ENCODE results near the gene TLNRD1.

The TLNRD1 gene

DNA sequence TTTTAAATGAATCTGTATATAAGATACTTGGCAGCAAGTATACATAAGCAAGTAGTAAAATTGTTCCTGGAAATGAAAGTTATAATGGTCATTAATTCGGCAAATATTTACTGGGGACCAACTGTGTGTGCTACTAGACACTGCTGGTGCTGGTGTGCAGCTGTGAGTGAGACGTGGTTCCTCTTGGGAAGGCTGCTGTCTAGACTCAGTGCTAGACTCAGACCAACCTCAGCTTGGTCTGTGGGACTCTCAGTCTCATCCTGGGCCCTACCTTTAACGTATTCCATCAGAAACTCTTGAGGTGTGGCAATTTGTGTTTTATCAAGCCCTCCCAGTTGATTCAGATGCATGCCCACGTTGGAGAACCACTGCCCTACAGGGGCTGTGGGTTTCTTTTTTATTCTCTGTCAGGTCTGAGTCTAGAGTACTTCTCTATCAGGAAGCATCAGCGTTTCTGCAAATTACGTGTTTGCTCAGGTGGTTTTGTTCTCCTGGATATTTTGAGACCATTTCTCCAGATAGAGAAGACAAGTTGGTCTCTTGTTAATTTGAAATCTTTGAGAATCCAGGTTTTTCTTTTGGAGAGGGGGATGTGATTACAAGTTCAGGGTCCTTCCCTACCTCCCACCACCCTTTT, 6.8 kb downstream of the TLNRD1 start:
- peaks cover 4% of the 10 kb centered on the region; the same call in 1 of the 2 replicates for H3F3A ChIP-seq (ENCODE audit: insufficient read depth, low read length)
- H3K27ac ChIP-seq (ENCODE audit: low read length): no peak overlapping the region
- no peak for TF ChIP-seq EZH2 (optimal IDR thresholded peaks at IDR 0.05; ENCODE audit: low read depth, low read length)
- TF ChIP-seq, protein P1, sequence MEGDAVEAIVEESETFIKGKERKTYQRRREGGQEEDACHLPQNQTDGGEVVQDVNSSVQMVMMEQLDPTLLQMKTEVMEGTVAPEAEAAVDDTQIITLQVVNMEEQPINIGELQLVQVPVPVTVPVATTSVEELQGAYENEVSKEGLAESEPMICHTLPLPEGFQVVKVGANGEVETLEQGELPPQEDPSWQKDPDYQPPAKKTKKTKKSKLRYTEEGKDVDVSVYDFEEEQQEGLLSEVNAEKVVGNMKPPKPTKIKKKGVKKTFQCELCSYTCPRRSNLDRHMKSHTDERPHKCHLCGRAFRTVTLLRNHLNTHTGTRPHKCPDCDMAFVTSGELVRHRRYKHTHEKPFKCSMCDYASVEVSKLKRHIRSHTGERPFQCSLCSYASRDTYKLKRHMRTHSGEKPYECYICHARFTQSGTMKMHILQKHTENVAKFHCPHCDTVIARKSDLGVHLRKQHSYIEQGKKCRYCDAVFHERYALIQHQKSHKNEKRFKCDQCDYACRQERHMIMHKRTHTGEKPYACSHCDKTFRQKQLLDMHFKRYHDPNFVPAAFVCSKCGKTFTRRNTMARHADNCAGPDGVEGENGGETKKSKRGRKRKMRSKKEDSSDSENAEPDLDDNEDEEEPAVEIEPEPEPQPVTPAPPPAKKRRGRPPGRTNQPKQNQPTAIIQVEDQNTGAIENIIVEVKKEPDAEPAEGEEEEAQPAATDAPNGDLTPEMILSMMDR (IDR thresholded peaks at IDR 0.05; ENCODE audit: low read length): no peak
- no peak for TF ChIP-seq EZH2phosphoT487 (IDR thresholded peaks at IDR 0.05; ENCODE audit: low read length)
- H3K4me3 ChIP-seq (ENCODE audit: low read length): no peak overlapping the region
- no peaks in the 10 kb centered on the region for H3K27me3 ChIP-seq (replicated peaks; ENCODE audit: insufficient read depth, low read length)
- no peak overlapping the region for H3K9ac ChIP-seq (ENCODE audit: low read length)
- H3K4me1 ChIP-seq (ENCODE audit: low read length): peaks cover 13% of the 10 kb centered on the region; the same call in 1 of the 2 replicates
- no peaks in the 10 kb centered on the region for H3K9me3 ChIP-seq (replicated peaks; ENCODE audit: insufficient read depth, low read length)
- no peaks in the 10 kb centered on the region for H4K20me1 ChIP-seq (ENCODE audit: insufficient read depth, low read length)
- H3K4me2 ChIP-seq (ENCODE audit: low read depth, low read length): no peak overlapping the region
- no peak overlapping the region for H2AFZ ChIP-seq (ENCODE audit: low read length)
- peaks cover 59% of the 10 kb centered on the region for H3K79me2 ChIP-seq (ENCODE audit: low read length)
- no peaks in the 10 kb centered on the region for H3K9me2 ChIP-seq (replicated peaks; ENCODE audit: insufficient read depth, low read length)
- no peaks in the 10 kb centered on the region for H3K36me3 ChIP-seq (replicated peaks; ENCODE audit: insufficient read depth, low read length)
- DNase-seq: no peak

DNA sequence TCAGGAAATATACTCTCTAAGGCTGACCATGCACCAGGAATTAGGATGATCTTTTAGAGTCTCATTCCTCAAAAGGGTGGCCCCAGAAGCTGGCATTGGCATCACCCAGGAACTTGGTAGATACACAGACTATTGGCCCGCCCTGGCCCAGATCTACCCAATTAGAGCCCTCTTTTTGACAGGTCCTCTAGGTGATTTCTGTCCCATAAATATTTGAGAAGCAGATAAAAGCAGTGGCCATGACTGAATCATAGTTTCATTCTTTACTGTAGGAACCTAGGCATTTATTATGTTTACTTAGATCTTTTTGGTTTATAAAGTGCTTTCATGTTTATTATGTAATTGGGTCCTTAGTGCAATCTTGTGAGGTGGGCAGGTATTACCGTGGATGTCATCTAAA, 7.6 kb downstream of the TLNRD1 start:
- Histone ChIP-seq H3K9me3 (replicated peaks; ENCODE audit: insufficient read depth, low read length) (no peaks in the 10 kb centered on the region), H3K4me2 (ENCODE audit: low read depth, low read length) (no peak overlapping the region), H3K9me2 (replicated peaks; ENCODE audit: insufficient read depth, low read length) (no peaks in the 10 kb centered on the region), H3K9ac (ENCODE audit: low read length) (no peak overlapping the region), H3K27me3 (replicated peaks; ENCODE audit: insufficient read depth, low read length) (no peaks in the 10 kb centered on the region), H3K4me1 (ENCODE audit: low read length) (0 out of 2 replicates have a peak, but pooled peaks cover 7% of the 10 kb centered on the region), H3F3A (ENCODE audit: insufficient read depth, low read length) (peaks cover 4% of the 10 kb centered on the region; the same call in 1 of the 2 replicates), H3K36me3 (replicated peaks; ENCODE audit: insufficient read depth, low read length) (no peaks in the 10 kb centered on the region), H3K27ac (ENCODE audit: low read length) (no peak overlapping the region), H2AFZ (ENCODE audit: low read length) (no peak overlapping the region), H4K20me1 (ENCODE audit: insufficient read depth, low read length) (no peaks in the 10 kb centered on the region), H3K4me3 (ENCODE audit: low read length) (no peak overlapping the region), H3K79me2 (ENCODE audit: low read length) (peaks cover 52% of the 10 kb centered on the region)
- DNase-seq: no peak
- TF ChIP-seq, protein P1 (IDR thresholded peaks at IDR 0.05; ENCODE audit: low read length): no peak
- TF ChIP-seq EZH2 (optimal IDR thresholded peaks at IDR 0.05; ENCODE audit: low read depth, low read length) (no peak), EZH2phosphoT487 (IDR thresholded peaks at IDR 0.05; ENCODE audit: low read length) (no peak)

DNA sequence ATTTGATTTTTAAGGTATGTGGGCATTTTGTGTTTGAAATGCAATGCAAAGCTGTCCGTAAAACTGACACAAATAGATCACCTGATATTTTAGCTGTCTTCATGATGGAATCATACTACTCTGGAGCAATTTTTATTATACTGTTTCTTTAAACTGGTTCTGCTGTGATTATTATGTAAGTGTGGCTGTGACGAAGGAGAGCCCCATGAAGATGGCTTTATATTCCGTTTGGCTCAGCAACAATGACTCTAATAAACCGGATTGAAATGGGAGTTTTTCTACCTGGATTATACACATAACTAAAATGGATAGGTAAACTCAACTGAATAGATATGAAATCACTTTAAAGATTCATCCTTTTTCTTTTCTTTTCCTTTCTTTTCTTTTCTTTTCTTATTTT, 9.4 kb downstream of the TLNRD1 start:
- no peak for DNase-seq
- Histone ChIP-seq H3K4me2 (ENCODE audit: low read depth, low read length) (no peak overlapping the region), H2AFZ (ENCODE audit: low read length) (no peak overlapping the region), H3K9me3 (replicated peaks; ENCODE audit: insufficient read depth, low read length) (no peaks in the 10 kb centered on the region), H3K4me1 (ENCODE audit: low read length) (0 out of 2 replicates have a peak, but pooled peaks cover 7% of the 10 kb centered on the region), H3K36me3 (replicated peaks; ENCODE audit: insufficient read depth, low read length) (no peaks in the 10 kb centered on the region), H3K9ac (ENCODE audit: low read length) (no peak overlapping the region), H3F3A (ENCODE audit: insufficient read depth, low read length) (no peaks in the 10 kb centered on the region), H3K27me3 (replicated peaks; ENCODE audit: insufficient read depth, low read length) (no peaks in the 10 kb centered on the region), H3K9me2 (replicated peaks; ENCODE audit: insufficient read depth, low read length) (no peaks in the 10 kb centered on the region), H3K79me2 (ENCODE audit: low read length) (peaks cover 34% of the 10 kb centered on the region), H4K20me1 (ENCODE audit: insufficient read depth, low read length) (no peaks in the 10 kb centered on the region), H3K4me3 (ENCODE audit: low read length) (no peak overlapping the region), H3K27ac (ENCODE audit: low read length) (no peak overlapping the region)
- TF ChIP-seq EZH2phosphoT487 (IDR thresholded peaks at IDR 0.05; ENCODE audit: low read length) (no peak), EZH2 (optimal IDR thresholded peaks at IDR 0.05; ENCODE audit: low read depth, low read length) (no peak)
- TF ChIP-seq, protein P1 (IDR thresholded peaks at IDR 0.05; ENCODE audit: low read length): no peak
